Measurements from ENCODE around the gene SERPINA9.

The SERPINA9 gene

DNA sequence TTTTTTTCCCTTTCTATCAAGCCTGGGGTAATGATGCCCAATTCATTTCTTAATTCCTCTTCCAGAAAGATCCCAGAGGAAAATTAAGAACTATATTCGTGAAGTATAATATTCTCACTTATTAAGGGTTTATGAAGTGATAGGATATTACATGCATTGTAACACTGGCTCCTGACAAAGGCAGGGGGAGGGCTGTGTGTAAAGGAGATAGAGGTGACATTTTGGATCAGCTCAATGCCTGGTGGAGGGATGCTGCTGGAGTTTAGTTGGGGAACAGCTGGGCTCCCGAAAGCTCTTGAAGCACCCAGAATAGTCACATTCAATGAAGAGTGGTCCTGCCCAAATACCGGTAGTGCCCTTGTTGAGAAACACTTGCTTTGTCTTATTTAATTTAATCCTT, 24.2 kb downstream of the SERPINA9 start:
- Histone ChIP-seq H3K9me3 (ENCODE audit: control insufficient read depth in 5 of 5, low read length in 5 of 5) (peaks cover 0 to 2% (median 0%) of the 10 kb centered on the region in 5 donors), H3K9ac (ENCODE audit: low read length in 5 of 5) (no peak overlapping the region)

DNA sequence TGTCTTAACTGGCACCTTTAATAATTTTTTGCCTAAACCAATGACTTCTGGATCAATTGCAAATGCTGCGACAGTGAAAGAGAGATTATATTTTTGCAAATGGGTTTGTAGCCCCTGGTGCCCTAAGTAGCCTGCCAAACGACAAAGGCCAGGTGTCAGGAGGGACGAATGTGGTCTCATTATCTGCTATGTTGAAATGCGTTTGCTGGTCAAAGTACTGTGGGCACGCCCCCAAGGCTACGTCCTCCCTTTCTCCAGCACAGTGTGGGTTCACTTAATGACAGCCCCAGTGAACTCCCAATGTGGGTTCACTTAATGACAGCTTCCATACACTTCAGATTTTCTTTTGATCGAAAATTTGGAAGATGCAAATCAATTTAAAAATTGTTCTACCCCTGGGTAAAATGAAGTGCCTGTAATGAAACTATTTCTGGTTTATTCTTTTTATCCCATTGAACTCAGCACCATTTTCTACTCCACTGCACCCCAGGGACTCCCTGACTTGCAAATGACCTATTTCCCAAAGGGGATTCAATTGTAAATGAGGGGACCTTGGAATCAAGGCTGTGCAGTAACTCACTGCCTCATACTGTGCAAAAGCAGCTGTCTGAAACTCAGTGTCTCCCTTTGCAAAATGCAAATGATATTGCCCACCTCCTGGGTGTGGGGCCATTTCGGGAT, 24.8 kb downstream of the SERPINA9 start:
- H3K4me1 ChIP-seq (ENCODE audit: control insufficient read depth in 5 of 5, insufficient read depth in 5 of 5, low read length in 5 of 5): no peaks in the 10 kb centered on the region
- no peak overlapping the region for H3K9ac ChIP-seq (ENCODE audit: low read length in 5 of 5)
- no peak overlapping the region for H3K4me3 ChIP-seq (ENCODE audit: low read depth in 1 of 5, low read length in 5 of 5)
- H3K36me3 ChIP-seq (ENCODE audit: control insufficient read depth in 5 of 5, insufficient read depth in 5 of 5, low read length in 5 of 5): no peaks in the 10 kb centered on the region
- no peaks in the 10 kb centered on the region for H3K9me3 ChIP-seq (ENCODE audit: control insufficient read depth in 5 of 5, low read length in 5 of 5)
- H3K27me3 ChIP-seq (ENCODE audit: control insufficient read depth in 5 of 5, insufficient read depth in 4 of 5, low read length in 5 of 5): peaks cover 0 to 20% (median 8%) of the 10 kb centered on the region in 5 donors
- no peak overlapping the region for H3K27ac ChIP-seq (ENCODE audit: low read depth, low read length)

More for the DNA sequence above, 24.2 kb downstream of the SERPINA9 start:
- Histone ChIP-seq H3K4me1 (ENCODE audit: control insufficient read depth in 5 of 5, insufficient read depth in 5 of 5, low read length in 5 of 5) (no peaks in the 10 kb centered on the region), H3K27me3 (ENCODE audit: control insufficient read depth in 5 of 5, insufficient read depth in 4 of 5, low read length in 5 of 5) (peaks cover 0 to 20% (median 8%) of the 10 kb centered on the region in 5 donors), H3K4me3 (ENCODE audit: low read depth in 1 of 5, low read length in 5 of 5) (no peak overlapping the region), H3K27ac (ENCODE audit: low read depth, low read length) (no peak overlapping the region), H3K36me3 (ENCODE audit: control insufficient read depth in 5 of 5, insufficient read depth in 5 of 5, low read length in 5 of 5) (no peaks in the 10 kb centered on the region)

DNA sequence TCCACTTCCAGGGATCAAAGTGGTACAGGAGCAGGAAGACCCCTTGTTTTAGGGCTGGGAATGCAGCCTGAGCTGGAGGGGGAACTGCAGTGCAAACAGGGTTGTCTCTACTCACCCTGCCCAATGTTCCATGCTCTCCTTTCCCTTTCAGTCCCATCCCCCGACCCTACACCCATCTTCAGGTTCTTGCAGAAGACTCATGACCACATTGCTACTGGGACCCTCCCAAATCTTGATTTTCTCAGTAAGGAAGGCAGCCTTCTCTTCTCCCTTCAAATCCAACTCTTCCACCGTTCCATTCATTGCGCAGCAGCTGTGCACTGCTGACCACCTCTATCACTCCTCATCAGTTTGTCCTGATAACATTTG, 25.3 kb downstream of the SERPINA9 start:
- H3K4me3 ChIP-seq (ENCODE audit: low read depth in 1 of 5, low read length in 5 of 5): no peak overlapping the region
- no peak overlapping the region for H3K9ac ChIP-seq (ENCODE audit: low read length in 5 of 5)
- no peaks in the 10 kb centered on the region for H3K36me3 ChIP-seq (ENCODE audit: control insufficient read depth in 5 of 5, insufficient read depth in 5 of 5, low read length in 5 of 5)
- H3K27ac ChIP-seq (ENCODE audit: low read depth, low read length): no peak overlapping the region
- no peaks in the 10 kb centered on the region for H3K9me3 ChIP-seq (ENCODE audit: control insufficient read depth in 5 of 5, low read length in 5 of 5)
- peaks cover 0 to 20% (median 8%) of the 10 kb centered on the region in 5 donors for H3K27me3 ChIP-seq (ENCODE audit: control insufficient read depth in 5 of 5, insufficient read depth in 4 of 5, low read length in 5 of 5)
- no peaks in the 10 kb centered on the region for H3K4me1 ChIP-seq (ENCODE audit: control insufficient read depth in 5 of 5, insufficient read depth in 5 of 5, low read length in 5 of 5)

DNA sequence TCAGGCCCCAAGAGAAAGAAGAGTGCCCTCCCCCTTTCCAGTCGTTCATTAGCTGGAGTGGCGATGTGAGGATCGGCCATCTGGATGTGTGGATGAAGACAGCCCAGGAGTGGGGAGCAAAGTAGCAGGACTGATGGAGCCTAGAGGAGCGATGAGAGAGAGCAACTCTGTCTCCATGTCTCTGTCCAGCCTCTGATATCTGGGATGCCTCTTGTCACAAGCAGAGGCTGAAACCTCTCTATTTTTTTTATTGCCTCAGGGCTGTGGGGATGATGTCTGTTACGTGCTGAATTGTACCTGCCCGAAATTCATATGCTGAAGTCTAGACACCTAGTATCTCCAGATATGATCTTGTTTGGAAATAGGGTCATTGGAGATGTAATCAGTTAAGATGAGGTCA, 26.1 kb downstream of the SERPINA9 start:
- no peak overlapping the region for H3K27ac ChIP-seq (ENCODE audit: low read depth, low read length)
- no peak overlapping the region for H3K4me3 ChIP-seq (ENCODE audit: low read depth in 1 of 5, low read length in 5 of 5)
- no peaks in the 10 kb centered on the region for H3K36me3 ChIP-seq (ENCODE audit: control insufficient read depth in 5 of 5, insufficient read depth in 5 of 5, low read length in 5 of 5)
- H3K4me1 ChIP-seq (ENCODE audit: control insufficient read depth in 5 of 5, insufficient read depth in 5 of 5, low read length in 5 of 5): no peaks in the 10 kb centered on the region
- no peaks in the 10 kb centered on the region for H3K9me3 ChIP-seq (ENCODE audit: control insufficient read depth in 5 of 5, low read length in 5 of 5)
- no peak overlapping the region for H3K9ac ChIP-seq (ENCODE audit: low read length in 5 of 5)
- peaks cover 0 to 20% (median 8%) of the 10 kb centered on the region in 5 donors for H3K27me3 ChIP-seq (ENCODE audit: control insufficient read depth in 5 of 5, insufficient read depth in 4 of 5, low read length in 5 of 5)

DNA sequence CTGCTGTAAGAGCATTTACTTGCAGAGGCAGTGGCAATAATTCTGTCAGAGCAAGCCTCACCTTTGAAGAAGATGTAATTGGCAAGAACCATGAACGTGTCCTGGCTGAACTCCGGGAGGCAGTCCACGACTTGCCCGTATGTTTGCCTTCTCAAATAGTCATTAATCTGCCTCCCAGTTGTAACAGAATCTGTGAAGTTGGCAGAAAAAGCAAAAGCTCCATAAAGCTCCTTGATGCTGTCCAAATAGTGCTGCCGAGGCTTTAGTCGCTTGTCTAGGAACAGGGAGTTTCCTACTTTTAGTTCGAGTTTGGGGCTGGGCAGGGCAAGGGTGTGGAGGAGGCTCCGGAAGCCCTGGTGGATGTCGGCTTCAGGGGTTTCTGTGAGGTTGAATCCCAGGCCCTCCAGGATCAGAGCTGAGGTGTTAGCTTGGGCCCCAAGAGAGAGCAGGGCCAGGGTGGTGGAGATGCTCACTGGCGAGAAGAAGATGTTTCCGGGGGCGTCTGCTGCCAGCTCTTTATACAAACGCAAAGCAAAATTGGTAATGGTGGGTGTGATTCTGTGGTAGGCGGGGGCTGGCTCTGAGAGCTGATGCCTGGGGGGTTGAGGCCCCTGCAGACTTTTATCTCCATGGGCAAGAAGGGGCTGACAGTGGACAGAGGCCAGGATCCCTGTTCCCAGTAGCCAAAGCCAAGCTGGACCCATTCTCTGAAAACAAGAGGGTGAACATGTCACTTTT, 27.8 kb downstream of the SERPINA9 start:
- H3K36me3 ChIP-seq (ENCODE audit: control insufficient read depth in 5 of 5, insufficient read depth in 5 of 5, low read length in 5 of 5): no peaks in the 10 kb centered on the region
- no peaks in the 10 kb centered on the region for H3K9me3 ChIP-seq (ENCODE audit: control insufficient read depth in 5 of 5, low read length in 5 of 5)
- no peak overlapping the region for H3K4me3 ChIP-seq (ENCODE audit: low read depth in 1 of 5, low read length in 5 of 5)
- no peaks in the 10 kb centered on the region for H3K4me1 ChIP-seq (ENCODE audit: control insufficient read depth in 5 of 5, insufficient read depth in 5 of 5, low read length in 5 of 5)
- H3K9ac ChIP-seq (ENCODE audit: low read length in 5 of 5): no peak overlapping the region
- H3K27me3 ChIP-seq (ENCODE audit: control insufficient read depth in 5 of 5, insufficient read depth in 4 of 5, low read length in 5 of 5): peaks cover 3 to 20% (median 9%) of the 10 kb centered on the region in 5 donors
- no peak overlapping the region for H3K27ac ChIP-seq (ENCODE audit: low read depth, low read length)

DNA sequence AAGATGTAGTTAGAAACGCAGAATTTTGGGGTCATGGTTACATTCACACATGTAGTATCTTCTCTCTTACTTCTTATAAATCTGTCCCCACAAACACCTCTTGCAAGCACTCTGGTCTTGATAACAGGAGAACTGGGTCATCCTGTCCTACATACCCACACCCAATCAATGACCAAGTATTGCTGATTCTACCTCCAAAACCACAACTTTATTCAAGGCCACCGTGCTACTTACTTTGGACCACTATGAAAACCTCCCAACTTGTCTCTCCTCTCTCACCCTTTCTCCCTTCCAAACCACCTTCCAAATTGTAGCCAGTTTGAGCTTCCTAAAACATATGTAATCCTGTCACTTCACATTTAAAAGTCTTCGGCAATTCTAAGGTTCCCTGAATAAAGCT, 28.8 kb downstream of the SERPINA9 start:
- no peaks in the 10 kb centered on the region for H3K36me3 ChIP-seq (ENCODE audit: control insufficient read depth in 5 of 5, insufficient read depth in 5 of 5, low read length in 5 of 5)
- H3K27me3 ChIP-seq (ENCODE audit: control insufficient read depth in 5 of 5, insufficient read depth in 4 of 5, low read length in 5 of 5): peaks cover 3 to 19% (median 9%) of the 10 kb centered on the region in 5 donors
- no peaks in the 10 kb centered on the region for H3K9me3 ChIP-seq (ENCODE audit: control insufficient read depth in 5 of 5, low read length in 5 of 5)
- no peak overlapping the region for H3K27ac ChIP-seq (ENCODE audit: low read depth, low read length)
- no peak overlapping the region for H3K9ac ChIP-seq (ENCODE audit: low read length in 5 of 5)
- no peak overlapping the region for H3K4me3 ChIP-seq (ENCODE audit: low read depth in 1 of 5, low read length in 5 of 5)
- H3K4me1 ChIP-seq (ENCODE audit: control insufficient read depth in 5 of 5, insufficient read depth in 5 of 5, low read length in 5 of 5): no peaks in the 10 kb centered on the region

DNA sequence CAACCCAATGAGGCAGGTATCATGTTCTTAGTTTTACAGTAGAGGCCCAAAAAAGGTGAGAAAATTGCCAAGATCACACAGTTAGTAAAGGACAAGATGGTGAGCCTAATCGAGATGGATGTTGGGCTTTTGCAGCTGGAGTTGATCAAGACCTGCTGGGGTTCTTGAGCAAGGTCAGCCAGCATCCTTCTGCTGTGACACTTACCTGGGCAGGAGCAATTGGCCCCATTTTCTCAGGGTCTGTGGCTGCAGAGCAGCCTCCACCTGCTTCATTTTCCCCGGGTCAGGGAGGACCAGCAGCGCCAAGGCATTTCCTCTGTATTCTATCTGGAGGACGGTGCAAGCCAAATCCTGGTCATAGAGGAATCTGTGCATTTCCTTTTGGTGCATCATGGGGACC, 29.9 kb downstream of the SERPINA9 start:
- no peak overlapping the region for H3K4me3 ChIP-seq (ENCODE audit: low read depth in 1 of 5, low read length in 5 of 5)
- no peak overlapping the region for H3K9ac ChIP-seq (ENCODE audit: low read length in 5 of 5)
- no peaks in the 10 kb centered on the region for H3K9me3 ChIP-seq (ENCODE audit: control insufficient read depth in 5 of 5, low read length in 5 of 5)
- peaks cover 3 to 19% (median 8%) of the 10 kb centered on the region in 5 donors for H3K27me3 ChIP-seq (ENCODE audit: control insufficient read depth in 5 of 5, insufficient read depth in 4 of 5, low read length in 5 of 5)
- no peaks in the 10 kb centered on the region for H3K36me3 ChIP-seq (ENCODE audit: control insufficient read depth in 5 of 5, insufficient read depth in 5 of 5, low read length in 5 of 5)
- no peak overlapping the region for H3K27ac ChIP-seq (ENCODE audit: low read depth, low read length)
- H3K4me1 ChIP-seq (ENCODE audit: control insufficient read depth in 5 of 5, insufficient read depth in 5 of 5, low read length in 5 of 5): no peaks in the 10 kb centered on the region

DNA sequence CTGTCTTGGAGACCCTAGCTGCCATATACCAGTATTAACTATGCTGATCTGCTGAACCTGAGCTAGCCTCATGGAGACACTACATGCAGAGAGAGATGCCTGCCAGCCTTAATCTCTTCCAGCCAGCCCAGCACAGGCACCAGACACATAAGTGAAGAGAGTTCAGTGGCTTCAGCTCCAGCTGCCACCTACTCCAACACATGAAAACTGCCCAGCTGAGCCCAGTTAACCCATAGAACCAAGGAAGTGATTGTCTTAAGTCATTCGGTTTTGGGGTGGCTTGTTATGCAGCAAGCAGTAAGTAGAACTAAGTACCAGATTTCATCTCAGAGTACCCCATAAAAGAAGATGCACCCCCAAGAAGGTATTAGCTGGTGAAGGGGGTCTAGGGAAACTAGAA, 31.0 kb downstream of the SERPINA9 start:
- H3K9ac ChIP-seq (ENCODE audit: low read length in 5 of 5): no peak overlapping the region
- no peak overlapping the region for H3K27ac ChIP-seq (ENCODE audit: low read depth, low read length)
- H3K27me3 ChIP-seq (ENCODE audit: control insufficient read depth in 5 of 5, insufficient read depth in 4 of 5, low read length in 5 of 5): peaks cover 1 to 10% (median 3%) of the 10 kb centered on the region in 5 donors
- H3K9me3 ChIP-seq (ENCODE audit: control insufficient read depth in 5 of 5, low read length in 5 of 5): no peaks in the 10 kb centered on the region
- no peak overlapping the region for H3K4me3 ChIP-seq (ENCODE audit: low read depth in 1 of 5, low read length in 5 of 5)
- H3K36me3 ChIP-seq (ENCODE audit: control insufficient read depth in 5 of 5, insufficient read depth in 5 of 5, low read length in 5 of 5): no peaks in the 10 kb centered on the region
- H3K4me1 ChIP-seq (ENCODE audit: control insufficient read depth in 5 of 5, insufficient read depth in 5 of 5, low read length in 5 of 5): no peaks in the 10 kb centered on the region

DNA sequence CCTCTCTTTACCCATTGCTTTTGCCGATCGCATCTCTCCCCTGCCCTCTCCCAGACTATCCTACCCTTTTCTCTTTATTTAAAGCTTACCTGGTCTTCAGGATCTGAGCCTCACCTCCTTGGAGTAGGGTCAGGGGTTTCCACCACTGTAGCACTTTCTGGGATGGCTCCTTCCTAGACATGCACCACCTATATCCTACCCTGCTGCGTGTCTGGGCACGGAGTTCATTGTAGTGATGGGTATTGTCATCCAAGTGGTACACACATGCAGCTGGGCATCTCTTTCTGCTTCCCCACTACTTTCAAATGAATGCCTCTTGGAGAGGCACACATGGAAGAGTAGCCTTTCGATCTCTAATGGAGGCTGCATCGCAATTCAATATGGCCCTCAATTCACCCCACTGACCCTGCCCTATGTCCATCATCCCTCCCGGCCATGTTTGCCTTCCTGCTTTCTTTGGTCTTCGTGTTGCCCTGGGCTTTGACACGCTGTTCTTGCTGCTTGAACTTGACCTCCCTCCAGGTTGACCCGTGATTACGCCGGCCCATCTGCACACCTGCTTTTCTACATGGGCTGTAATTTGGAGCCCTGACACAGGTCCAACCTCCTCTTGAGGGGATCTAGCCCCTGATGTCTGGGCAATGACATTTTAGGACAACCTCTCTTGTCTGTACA, 34.3 kb downstream of the SERPINA9 start:
- Histone ChIP-seq H3K36me3 (ENCODE audit: control insufficient read depth in 5 of 5, insufficient read depth in 5 of 5, low read length in 5 of 5) (no peaks in the 10 kb centered on the region), H3K4me3 (ENCODE audit: low read depth in 1 of 5, low read length in 5 of 5) (no peak overlapping the region), H3K27ac (ENCODE audit: low read depth, low read length) (no peak overlapping the region), H3K9me3 (ENCODE audit: control insufficient read depth in 5 of 5, low read length in 5 of 5) (no peaks in the 10 kb centered on the region), H3K9ac (ENCODE audit: low read length in 5 of 5) (no peak overlapping the region), H3K27me3 (ENCODE audit: control insufficient read depth in 5 of 5, insufficient read depth in 4 of 5, low read length in 5 of 5) (peaks cover 2 to 14% (median 3%) of the 10 kb centered on the region in 5 donors), H3K4me1 (ENCODE audit: control insufficient read depth in 5 of 5, insufficient read depth in 5 of 5, low read length in 5 of 5) (no peaks in the 10 kb centered on the region)

DNA sequence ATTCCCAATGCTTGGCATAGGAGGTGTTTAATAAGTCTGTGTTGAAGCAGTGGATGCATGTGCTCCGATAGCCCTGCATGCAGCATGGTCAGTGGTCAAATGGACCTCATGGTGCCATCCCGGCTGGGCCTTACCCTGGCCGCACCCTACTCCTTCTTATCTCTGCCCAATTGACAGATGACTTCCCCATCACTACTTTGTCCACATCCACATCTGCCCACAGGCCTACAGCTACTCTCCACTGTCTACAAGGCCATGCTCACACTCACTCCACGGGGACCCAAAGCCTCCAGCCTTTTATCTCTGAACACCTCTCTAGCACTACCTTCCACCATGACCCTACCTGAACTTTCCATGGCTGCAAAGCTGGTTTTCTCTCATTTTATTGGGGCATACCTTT, 34.9 kb downstream of the SERPINA9 start:
- Histone ChIP-seq H3K27me3 (ENCODE audit: control insufficient read depth in 5 of 5, insufficient read depth in 4 of 5, low read length in 5 of 5) (peaks cover 2 to 14% (median 3%) of the 10 kb centered on the region in 5 donors), H3K9me3 (ENCODE audit: control insufficient read depth in 5 of 5, low read length in 5 of 5) (no peaks in the 10 kb centered on the region), H3K27ac (ENCODE audit: low read depth, low read length) (no peak overlapping the region), H3K36me3 (ENCODE audit: control insufficient read depth in 5 of 5, insufficient read depth in 5 of 5, low read length in 5 of 5) (no peaks in the 10 kb centered on the region), H3K4me3 (ENCODE audit: low read depth in 1 of 5, low read length in 5 of 5) (no peak overlapping the region), H3K4me1 (ENCODE audit: control insufficient read depth in 5 of 5, insufficient read depth in 5 of 5, low read length in 5 of 5) (no peaks in the 10 kb centered on the region), H3K9ac (ENCODE audit: low read length in 5 of 5) (no peak overlapping the region)
